Urinary bladder (tissue), 4 donors: Measurements from ENCODE around the gene MRPL57. TPM values are rescaled to one million over a fixed set of nuclear protein-coding genes. Genes with fewer than 3 reads are reported as not detected.
A peak's percentile ranks its signal among the peaks of the same experiment; 100 is the strongest.
"Not testable (repeated sequence)": the region's sequence is repeated elsewhere in the genome, so short reads cannot be mapped to it uniquely, and the experiment has no call there.

Experiments used
- DNase-seq: peaks from one replicate; pipeline ENCODE4 v3.0.0-alpha.2; 2015; ENCODE audit errors: extremely low spot score
- H3K27ac ChIP-seq: one replicate; pipeline ENCODE4 v1.5.1; 2013; ENCODE audit warnings: low read depth, mild to moderate bottlenecking, moderate library complexity
- H3K36me3 ChIP-seq: one replicate; pipeline ENCODE4 v1.6.1; 2013; ENCODE audit warnings: mild to moderate bottlenecking, moderate library complexity; ENCODE audit not compliant: insufficient read depth
- H3K4me1 ChIP-seq: one replicate; pipeline ENCODE4 v1.6.1; 2013; ENCODE audit warnings: mild to moderate bottlenecking, moderate library complexity; ENCODE audit not compliant: insufficient read depth
- H3K4me3 ChIP-seq: one replicate; pipeline ENCODE4 v1.5.1; 2013; ENCODE audit warnings: low read depth, low read length
- WGBS: extraction: QIAGEN DNeasy Blood & Tissue Kit; methylation state at CpG from one replicate; pipeline ENCODE4 v1.1.7; 2013; 5-methylcytosine and 5-hydroxymethylcytosine counted together
- polyA plus RNA-seq: library from polyadenylated mRNA; stranded (reverse); fragments of 200-250 nt; gene quantifications from one replicate; pipeline ENCODE4 v1.2.3, GENCODE V29; 2013
- total RNA-seq: library from RNA; depleted of rRNA; stranded (reverse); fragments of >200 nt; gene quantifications from one replicate; pipeline ENCODE4 v1.2.3, GENCODE V29; 2014
- donor health status: healthy with polysubstance abuse.
- donor health status: healthy.

The MRPL57 gene
- total and polyA plus RNA-seq, 2 donors: 13.4 to 22.2 TPM

DNA sequence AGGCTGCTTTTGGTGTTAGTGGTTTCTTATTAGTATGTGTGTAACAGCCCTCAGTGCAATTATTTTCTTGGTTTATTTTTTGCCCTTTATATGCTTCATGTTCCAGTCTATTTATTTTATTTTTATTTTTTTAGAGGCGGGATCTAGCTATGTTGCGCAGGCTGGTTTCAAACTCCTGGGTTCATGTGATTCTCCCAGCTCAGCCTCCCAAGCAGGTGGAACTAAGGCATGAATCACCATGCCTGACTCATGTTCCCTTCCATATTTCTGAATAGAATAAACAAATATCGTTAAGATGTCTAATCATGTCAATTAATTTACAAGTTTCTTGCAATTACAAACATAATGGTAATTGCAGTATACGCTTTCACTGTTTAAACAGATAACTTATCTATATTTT is 11.8 kb upstream of the MRPL57 start:
- no peaks in the 10 kb centered on the region for H3K4me1 ChIP-seq
- no peak for DNase-seq
- no peak overlapping the region for H3K27ac ChIP-seq
- H3K4me3 ChIP-seq: no peak overlapping the region
- no peaks in the 10 kb centered on the region for H3K36me3 ChIP-seq
- WGBS: 91% methylated on average over 4 of the region's 4 CpGs

DNA sequence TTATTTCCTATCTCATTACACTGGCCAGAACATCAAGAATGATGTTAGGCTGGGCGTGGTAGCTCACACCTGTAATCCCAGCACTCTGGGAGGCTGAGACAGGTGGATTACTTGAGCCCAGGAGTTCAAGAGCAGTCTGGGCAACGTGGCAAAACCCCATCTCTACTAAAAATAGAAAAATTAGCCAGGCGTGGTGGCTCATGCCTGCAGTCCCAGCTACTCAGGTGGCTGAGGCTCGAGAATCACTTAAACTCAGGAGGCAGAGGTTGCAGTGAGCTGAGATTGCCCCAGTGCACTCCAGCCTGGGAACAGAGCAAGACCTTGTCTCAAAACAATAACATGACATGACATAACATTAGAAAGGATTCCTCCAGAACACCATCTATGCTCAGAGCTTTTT is 10.9 kb upstream of the MRPL57 start:
- 90% methylated on average over 4 of the region's 4 CpGs for WGBS
- H3K36me3 ChIP-seq, H3K4me3 ChIP-seq, H3K4me1 ChIP-seq, H3K27ac ChIP-seq, DNase-seq: not testable (repeated sequence)

DNA sequence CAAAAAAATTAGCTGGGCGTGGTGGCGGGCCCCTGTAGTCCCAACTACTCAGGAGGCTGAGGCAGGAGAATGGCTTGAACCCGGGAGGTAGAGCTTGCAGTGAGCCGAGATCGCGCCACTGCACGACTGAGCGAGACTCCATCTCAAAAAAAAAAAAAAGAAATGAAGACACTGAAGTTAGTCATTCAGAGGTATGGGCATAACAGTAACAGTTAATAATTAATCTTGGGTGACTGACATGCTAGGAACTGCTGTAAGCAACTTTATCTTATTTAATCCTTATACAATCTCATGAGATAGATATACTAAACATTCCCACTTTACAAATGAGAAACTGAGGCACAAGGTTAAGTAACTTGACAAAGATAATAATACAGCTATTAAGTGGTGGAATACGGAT is 5.0 kb upstream of the MRPL57 start:
- no peaks in the 10 kb centered on the region for H3K36me3 ChIP-seq
- no peaks in the 10 kb centered on the region for H3K4me1 ChIP-seq
- DNase-seq: no peak
- 97% methylated on average over 9 of the region's 9 CpGs for WGBS
- H3K27ac ChIP-seq: no peak overlapping the region
- no peak overlapping the region for H3K4me3 ChIP-seq

DNA sequence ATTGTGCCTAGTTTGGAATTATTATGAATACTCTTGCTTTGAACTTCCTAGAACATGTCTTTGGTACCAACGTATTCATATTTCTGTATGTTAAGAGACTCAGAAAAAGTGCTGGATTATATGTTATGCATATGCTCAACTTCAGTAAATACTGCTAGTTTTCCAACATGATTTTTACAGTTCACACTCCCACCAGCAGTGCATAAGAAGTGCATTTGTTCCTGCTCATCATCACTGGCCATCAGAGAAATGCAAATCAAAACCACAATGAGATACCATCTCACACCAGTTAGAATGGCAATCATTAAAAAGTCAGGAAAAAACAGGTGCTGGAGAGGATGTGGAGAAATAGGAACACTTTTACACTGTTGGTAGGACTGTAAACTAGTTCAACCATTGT is 2.7 kb upstream of the MRPL57 start:
- not testable (repeated sequence) for H3K27ac ChIP-seq, H3K4me3 ChIP-seq, DNase-seq, H3K4me1 ChIP-seq, H3K36me3 ChIP-seq
- WGBS: 0% methylated on average over 1 of the region's 1 CpG

DNA sequence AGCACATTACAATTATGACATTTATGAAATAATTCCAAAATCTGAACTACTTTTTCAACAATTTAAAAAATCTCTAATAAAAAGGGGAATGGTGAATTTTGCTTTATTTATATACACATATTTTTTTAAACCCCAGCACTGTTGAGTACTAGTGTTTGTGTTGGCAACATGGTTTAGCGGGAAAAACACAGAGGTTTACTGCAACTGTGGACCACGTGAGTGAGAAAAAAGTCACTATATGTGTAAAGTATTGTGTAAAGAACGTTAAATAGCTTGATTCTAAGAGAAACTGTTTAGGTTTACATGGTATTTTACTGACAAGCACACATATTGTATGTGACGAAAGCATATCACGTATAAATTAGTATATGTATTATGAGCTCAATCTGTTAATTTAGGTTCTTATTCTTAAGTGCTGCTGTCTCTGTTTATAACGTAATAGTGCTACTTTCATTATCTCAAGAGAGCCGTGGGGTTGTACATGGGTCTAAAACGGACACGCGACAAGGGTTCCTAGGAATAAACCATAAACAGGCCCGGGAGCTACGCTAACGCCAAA is 723 bp upstream of the MRPL57 start:
- no peaks in the 10 kb centered on the region for H3K36me3 ChIP-seq
- H3K4me1 ChIP-seq: no peaks in the 10 kb centered on the region
- H3K27ac ChIP-seq: no peak overlapping the region
- H3K4me3 ChIP-seq: peak overlapping the region; percentile 77
- WGBS: 1% methylated on average over 13 of the region's 13 CpGs
- DNase-seq: no peak

DNA sequence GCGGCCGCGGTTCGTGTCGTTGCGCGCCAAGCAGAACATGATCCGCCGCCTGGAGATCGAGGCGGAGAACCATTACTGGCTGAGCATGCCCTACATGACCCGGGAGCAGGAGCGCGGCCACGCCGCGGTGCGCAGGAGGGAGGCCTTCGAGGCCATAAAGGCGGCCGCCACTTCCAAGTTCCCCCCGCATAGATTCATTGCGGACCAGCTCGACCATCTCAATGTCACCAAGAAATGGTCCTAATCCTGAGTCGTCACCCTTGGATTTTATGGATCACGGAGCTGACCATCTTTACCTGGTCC is 475 bp downstream of the MRPL57 start:
- Histone ChIP-seq H3K4me3 (peak overlapping the region; percentile 77), H3K4me1 (no peaks in the 10 kb centered on the region), H3K27ac (peak overlapping the region; percentile 93), H3K36me3 (no peaks in the 10 kb centered on the region)
- no peak for DNase-seq
- WGBS: under 1% methylated on average over 26 of the region's 26 CpGs

DNA sequence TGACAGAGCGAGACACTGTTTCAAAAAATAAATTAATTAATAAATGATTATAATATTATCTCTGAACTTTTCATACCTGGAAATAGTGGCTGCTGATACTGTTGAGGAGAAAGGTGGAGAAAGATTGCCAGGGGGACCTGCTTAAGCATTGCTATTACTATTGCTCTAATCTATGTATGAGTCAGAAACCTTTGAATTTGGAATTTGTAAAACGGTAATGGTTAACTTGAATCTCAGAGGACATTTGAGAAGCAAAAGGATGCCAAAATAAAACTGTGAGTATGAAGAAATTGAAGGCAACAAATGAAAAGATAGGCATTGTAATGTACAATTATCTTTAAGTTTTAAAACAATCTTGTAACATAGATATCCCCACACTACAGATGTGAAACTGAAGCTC is 5.2 kb downstream of the MRPL57 start:
- no peak for DNase-seq
- 91% methylated on average over 2 of the region's 2 CpGs for WGBS
- Histone ChIP-seq H3K27ac (no peak overlapping the region), H3K36me3 (no peaks in the 10 kb centered on the region), H3K4me1 (no peaks in the 10 kb centered on the region), H3K4me3 (no peak overlapping the region)

DNA sequence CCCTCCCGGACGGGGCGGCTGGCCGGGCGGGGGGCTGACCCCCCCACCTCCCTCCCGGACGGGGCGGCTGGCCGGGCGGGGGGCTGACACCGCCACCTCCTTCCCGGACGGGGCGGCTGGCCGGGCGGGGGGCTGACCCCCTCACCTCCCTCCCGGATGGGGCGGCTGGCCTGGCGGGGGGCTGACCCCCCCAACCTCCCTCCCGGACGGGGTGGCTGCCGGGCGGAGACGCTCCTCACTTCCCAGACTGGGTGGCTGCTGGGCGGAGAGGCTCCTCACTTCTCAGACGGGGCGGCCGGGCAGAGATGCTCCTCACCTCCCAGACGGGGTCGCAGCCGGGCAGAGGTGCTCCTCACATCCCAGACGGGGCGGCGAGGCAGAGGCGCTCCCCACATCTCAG is 10.0 kb downstream of the MRPL57 start:
- H3K36me3 ChIP-seq, H3K4me3 ChIP-seq, DNase-seq, H3K4me1 ChIP-seq, H3K27ac ChIP-seq: not testable (repeated sequence)
- WGBS: 92% methylated on average over 24 of the region's 35 CpGs

DNA sequence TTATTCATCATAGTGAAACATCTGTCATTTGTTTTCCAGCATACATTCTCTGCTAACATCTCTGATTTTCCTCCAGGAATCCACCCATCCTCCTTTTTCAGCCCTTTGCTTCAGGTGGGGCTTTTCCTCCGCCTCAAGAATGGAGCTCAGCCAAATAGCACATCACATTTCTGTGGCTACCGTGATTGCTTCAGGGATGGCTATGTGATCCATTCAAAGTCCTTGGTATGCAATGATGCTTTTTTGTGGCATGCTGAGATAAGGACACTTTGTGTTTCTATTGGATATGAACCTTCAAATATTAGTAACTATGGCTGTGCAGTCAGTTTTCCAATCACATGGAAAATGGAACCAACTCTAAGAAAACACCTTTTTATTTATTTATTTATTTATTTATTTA is 18.3 kb downstream of the MRPL57 start:
- not testable (repeated sequence) for H3K4me1 ChIP-seq, H3K27ac ChIP-seq, H3K4me3 ChIP-seq, H3K36me3 ChIP-seq, DNase-seq
- WGBS: 70% methylated on average over 2 of the region's 2 CpGs

DNA sequence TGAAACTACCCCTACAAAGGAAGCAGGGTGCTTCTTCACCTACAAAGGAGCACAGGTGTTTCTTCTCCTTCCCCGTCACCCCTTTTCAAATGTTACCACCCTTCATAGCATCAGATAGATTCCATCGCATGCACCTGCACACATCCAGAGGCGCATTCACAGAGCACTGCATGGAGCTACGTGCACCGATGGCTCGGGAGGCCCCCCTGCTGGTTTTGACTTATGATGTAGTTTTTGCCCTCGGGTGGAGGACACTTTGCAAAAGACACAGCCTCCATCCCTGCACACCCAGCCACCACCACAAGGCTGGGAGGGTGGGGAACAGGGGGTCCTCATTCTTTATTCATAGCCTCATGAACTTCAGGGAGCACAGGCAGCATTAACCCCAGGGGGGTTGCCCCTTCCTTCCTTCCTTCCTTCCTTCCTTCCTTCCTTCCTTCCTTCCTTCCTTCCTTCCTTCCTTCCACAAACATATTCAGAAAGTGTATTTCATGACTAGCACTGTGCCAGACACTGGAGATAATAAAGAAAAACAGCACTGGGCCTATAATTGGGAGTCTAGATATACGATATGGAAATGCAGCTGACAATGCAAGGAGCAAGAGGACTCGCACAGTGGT is 21.3 kb downstream of the MRPL57 start:
- not testable (repeated sequence) for H3K4me1 ChIP-seq, H3K27ac ChIP-seq, H3K4me3 ChIP-seq, H3K36me3 ChIP-seq, DNase-seq
- WGBS: 78% methylated on average over 9 of the region's 9 CpGs

DNA sequence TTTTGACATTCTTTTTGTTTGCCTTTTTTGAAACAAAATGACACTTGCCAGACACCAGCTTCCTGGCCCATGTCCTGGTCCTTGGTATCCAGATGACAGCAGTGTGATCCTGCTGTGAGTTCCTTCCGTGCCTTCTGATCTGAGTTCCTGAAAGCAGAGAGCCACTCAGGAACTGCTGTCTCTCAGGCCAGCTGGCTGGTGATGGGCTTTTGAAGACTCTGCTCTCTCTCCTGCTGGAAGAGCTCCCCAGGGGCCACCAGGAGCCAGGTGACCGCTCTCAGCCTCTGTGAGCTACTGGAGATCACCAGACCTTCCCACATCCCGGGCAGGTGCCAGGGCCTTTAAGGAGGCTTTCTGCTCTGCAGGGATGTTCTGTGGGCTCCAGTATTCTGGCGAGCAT is 21.9 kb downstream of the MRPL57 start:
- not testable (repeated sequence) for H3K36me3 ChIP-seq, H3K27ac ChIP-seq, H3K4me1 ChIP-seq, H3K4me3 ChIP-seq, DNase-seq
- WGBS: 75% methylated on average over 4 of the region's 4 CpGs

DNA sequence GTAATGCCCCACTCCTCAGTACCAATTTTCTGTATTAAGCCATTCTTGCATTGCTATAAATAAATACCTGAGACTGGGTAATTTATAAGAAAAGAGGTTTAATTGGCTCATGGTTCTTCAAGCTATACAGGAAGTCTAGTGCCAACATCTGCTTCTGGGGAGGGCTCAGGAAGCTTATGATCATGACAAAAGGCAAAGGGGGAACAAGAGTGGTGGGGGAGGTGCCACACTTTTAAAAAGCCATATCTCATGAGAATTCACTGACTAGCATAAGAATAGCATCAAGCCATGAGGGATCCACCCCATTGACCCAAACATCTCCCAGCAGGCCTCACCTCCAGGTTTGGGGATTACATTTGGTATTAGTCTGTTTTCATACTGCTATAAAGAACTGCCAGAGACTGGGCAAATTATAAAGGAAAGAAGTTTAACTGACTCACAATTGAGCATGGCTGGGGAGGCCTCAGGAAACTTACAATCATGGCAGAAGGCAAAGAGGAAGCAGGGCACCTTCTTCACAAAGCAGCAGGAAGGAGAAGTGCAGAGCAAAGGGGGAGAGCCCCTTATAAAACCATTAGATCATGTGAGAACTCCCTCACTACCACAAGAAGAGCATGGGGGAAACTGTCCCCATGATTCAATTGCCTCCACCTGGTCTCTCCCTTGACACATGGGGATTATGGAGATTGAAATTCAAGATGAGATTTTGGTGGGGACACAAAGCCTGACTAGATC is 25.2 kb downstream of the MRPL57 start:
- not testable (repeated sequence) for H3K27ac ChIP-seq, H3K4me1 ChIP-seq, DNase-seq, H3K4me3 ChIP-seq, H3K36me3 ChIP-seq

DNA sequence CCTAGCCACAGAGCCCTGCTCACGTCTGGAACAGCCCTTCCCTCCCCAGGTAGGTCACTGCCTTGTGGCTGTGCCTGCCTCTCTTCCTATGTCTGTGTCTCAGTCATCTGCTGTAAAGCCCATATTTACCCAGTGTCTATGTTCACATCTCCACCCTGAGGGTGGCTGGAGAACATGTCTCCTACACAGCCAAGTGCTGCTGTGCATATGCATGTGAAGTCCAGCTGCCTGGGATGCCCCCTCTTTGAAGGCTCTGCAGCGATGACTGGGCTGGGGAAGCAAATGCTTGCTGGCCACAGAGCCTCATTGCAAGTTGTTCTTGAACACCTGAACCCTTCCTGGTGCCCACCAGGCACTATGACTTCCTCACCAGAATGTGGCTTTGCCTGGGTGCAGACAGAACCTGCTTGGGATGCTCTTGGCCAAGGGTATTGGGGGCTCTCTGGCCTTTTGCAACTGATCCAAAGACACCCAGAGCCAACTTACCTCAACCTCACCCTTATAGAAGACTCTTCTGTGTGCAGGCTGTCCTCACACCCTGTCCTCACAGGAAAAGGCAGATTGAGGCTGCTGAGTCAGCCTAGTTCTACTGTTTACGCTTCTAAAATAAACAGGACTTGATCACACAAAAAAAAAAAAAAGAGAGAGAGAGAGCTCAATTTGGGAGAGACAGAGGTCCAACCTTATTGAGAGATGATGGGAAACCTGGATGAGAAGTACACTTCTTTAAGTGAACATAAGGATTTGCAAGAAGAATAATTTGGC is 26.5 kb downstream of the MRPL57 start:
- WGBS: 53% methylated on average over 3 of the region's 3 CpGs
- no peak overlapping the region for H3K4me3 ChIP-seq
- H3K4me1 ChIP-seq: no peaks in the 10 kb centered on the region
- no peaks in the 10 kb centered on the region for H3K36me3 ChIP-seq
- no peak for DNase-seq
- H3K27ac ChIP-seq: no peak overlapping the region

DNA sequence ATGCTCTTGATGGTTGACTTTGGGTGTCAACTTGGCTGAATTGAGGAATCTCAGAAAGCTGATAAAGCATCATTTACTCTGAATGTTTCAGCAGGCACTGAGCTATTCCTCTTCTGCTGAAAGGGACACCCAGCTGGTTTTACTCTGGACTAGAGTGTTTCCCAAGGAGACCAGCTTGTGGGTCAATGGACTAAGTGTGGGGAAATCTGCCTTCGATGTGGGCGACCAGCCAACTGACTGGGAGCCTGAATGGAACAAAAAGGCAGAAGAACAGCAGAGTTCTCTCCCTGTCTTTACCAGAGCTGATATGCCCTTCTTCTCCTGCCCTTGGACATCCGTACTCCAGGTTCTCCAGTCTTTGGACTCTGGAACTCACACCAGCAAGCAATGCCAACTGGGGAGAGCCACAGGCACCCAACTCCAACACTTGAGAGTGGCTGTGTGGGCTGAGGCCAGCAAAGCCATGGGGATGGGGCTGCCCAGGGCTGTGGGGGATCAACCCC is 32.2 kb downstream of the MRPL57 start:
- H3K4me1 ChIP-seq: no peaks in the 10 kb centered on the region
- 80% methylated on average over 3 of the region's 3 CpGs for WGBS
- no peaks in the 10 kb centered on the region for H3K36me3 ChIP-seq
- no peak overlapping the region for H3K4me3 ChIP-seq
- H3K27ac ChIP-seq: no peak overlapping the region
- DNase-seq: no peak
